CD4-positive, alpha-beta T cell treated with Interleukin-1 beta for 1 hour (primary cell): Measurements from ENCODE around the gene IFNGR2.
A peak's percentile ranks its signal among the peaks of the same experiment; 100 is the strongest.
"Not testable (repeated sequence)": the region's sequence is repeated elsewhere in the genome, so short reads cannot be mapped to it uniquely, and the experiment has no call there.

ENCODE experiments used
- DNase-seq, 2 donors: peaks; one replicate each; pipeline ENCODE4 v3.0.0-alpha.2; 2020 to 2022

Gene IFNGR2

GRCh38 chr21:33443194-33443593 lies 40.0 kb downstream of the IFNGR2 start:
- no peak for DNase-seq

- DNase-seq: no peak
Observed at GRCh38 chr21:33444499-33444898, 41.3 kb downstream of the IFNGR2 start.

DNA sequence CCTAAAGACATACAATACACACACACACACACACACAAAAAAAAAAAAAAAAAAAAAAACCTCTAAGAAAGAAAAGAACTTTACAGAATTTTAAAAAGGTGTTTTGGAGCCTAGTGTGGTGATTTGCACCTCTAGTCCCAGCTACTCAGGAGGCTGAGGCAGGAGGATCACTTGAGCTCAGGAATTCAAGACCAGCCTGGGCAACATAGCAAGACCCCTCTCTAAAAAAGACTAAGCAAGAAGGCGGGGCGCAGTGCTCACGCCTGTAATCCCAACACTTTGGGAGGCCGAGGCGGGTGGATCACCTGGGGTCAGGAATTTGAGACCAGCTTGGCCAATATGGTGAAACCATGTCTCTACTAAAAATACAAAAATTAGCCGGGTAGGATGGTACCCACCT lies 43.4 kb downstream of the IFNGR2 start:
- DNase-seq: not testable (repeated sequence)

- no peak for DNase-seq
Observed at GRCh38 chr21:33449616-33450015, 46.4 kb downstream of the IFNGR2 start.

- no peak for DNase-seq
Observed at GRCh38 chr21:33451634-33452071, 48.4 kb downstream of the IFNGR2 start.

- DNase-seq: no peak
Observed at GRCh38 chr21:33452362-33452761, 49.1 kb downstream of the IFNGR2 start.

DNA sequence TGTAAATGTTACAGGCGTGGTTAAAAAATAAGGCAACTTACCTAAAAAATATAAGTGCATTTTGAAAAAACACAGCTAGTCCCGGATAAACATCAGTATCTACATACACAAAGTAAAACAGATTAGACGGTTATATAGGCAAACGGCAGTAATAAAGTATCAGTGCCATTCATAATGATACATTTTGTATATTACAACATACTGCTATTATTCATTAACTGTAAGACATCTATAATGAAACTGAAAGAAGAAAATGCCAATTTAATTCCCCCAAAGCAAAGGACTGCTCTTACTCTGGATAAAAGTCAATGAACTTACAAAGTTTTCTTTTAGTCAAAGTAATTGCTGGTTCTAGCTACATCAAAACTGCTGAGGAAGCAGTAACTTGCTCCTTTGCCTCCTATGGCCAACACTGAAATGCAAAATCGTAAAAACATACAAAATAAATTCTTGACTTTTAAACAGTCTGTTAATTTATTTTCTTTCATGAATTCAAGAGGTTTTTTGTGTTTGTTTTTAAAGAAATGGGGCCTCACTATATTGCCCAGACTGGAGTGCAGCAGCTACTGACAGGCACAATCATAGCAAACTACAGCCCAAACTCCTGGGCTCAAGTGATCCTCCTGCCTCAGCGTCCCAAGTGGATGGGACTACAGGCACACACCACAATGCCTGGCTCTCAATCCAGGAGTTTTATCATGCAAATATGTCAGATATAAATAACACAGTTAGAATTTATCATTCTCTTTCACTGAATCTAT lies 52.7 kb downstream of the IFNGR2 start:
- no peak for DNase-seq

DNA sequence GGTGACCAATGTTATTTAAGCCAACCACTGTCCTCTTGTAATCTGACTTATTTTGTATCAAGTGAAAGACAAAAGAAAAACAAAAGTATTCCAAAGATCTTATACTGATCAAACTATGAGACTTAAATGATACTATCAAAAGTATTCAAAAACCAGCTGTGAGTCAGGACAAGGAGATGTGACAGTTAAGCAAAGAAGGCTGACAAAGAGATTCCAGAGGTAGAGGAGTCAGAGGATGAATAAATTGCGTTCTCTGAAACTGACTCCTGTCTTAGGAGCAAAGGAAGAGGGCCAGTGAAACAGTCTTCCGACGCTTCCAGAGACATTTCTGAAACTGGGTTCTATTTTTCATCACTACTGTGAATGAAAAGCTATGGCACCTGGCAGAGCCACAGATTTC lies 55.6 kb downstream of the IFNGR2 start:
- no peak for DNase-seq

GRCh38 chr21:33461538-33462250 lies 58.5 kb downstream of the IFNGR2 start:
- DNase-seq: no peak

DNA sequence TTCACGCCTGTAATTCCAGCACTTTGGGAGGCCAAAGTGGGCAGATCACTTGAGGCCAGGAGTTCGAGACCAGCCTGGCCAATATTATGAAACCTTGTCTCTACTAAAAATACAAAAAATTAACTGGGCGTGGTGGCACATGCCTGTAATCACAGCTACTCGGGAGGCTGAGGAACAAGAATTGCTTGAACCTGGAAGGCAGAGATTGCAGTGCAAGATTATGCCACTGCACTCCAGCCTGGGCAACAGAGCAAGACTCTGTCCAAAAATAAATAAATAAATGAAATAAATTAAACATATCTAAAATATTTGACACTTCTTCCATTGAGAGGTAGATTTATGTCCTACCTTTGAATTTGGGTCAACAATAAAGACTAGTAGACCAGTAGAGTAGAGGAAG lies 66.0 kb downstream of the IFNGR2 start:
- DNase-seq: not testable (repeated sequence)

GRCh38 chr21:33470701-33471100 lies 67.5 kb downstream of the IFNGR2 start:
- no peak for DNase-seq

DNA sequence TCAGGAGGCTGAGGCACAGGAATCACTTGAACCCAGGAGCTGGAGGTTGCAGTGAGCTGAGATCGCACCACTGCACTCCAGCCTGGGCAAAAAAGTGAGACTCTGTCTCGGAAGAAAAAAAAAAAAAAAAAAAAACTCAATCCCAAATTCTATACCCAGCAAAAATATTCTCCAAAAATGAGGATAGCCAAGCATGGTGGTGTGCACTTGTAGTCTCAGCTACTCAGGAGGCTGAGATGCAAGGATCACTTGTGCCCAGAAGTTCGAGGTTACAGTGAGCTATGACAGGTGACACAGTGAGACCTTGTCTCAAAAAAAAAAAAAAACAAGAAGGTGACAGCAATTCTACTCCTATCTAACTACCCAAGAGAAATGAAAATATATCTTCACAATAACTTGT lies 70.1 kb downstream of the IFNGR2 start:
- DNase-seq: no peak

- no peak for DNase-seq
Observed at GRCh38 chr21:33477066-33477465, 73.9 kb downstream of the IFNGR2 start.

GRCh38 chr21:33478182-33478581 lies 75.0 kb downstream of the IFNGR2 start:
- no peak for DNase-seq

GRCh38 chr21:33478935-33479678 lies 75.9 kb downstream of the IFNGR2 start:
- peak; percentile 15 to 44 for DNase-seq

DNA sequence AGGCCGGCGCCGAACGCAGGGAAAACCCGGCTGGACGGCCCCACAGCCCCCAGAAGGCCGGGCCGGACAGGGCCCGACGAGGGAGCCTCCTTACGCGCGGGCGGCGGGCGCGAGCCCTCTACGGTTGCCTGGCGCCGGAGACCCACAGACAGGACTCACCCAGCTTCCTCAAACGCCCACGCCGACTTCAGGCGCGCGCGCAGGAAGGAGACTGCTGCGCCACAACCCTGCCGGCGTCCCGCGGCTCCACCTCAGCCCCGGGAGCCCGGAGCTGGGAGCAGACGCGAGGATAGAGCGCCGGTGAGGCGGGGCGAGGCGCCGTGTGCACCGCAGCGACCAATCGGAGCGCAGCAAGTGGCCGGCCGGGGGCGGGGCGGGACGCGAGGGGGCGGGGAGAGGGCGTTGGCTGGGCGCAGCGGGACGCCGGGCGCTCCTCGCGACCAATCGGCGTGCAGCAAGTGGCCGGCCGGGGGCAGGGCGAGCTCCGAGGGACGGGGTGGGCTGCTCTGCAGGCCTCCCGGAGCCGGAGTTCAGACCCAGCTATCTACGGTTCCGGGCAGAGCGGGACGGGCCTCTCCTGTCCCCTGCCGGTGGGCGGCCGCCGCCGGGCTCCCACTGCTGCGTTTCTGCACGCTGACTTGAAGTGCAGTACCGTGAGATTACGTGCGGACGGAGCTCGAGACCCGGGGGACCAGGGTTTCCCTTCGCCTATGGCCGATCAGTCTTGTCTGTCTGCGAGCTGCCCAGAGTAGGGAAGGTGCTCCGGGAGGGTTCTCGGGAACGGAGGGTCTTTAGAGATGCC lies 76.7 kb downstream of the IFNGR2 start, which contains the start of gene TMEM50B:
TSS of gene TMEM50B (minus strand) at position 296 of the 802 bp plus-strand sequence. CDS start 11,089 bp downstream, outside the sequence.
- peak; percentile 96 for DNase-seq

GRCh38 chr21:33480481-33481103 lies 77.4 kb downstream of the IFNGR2 start:
- DNase-seq: no peak

DNA sequence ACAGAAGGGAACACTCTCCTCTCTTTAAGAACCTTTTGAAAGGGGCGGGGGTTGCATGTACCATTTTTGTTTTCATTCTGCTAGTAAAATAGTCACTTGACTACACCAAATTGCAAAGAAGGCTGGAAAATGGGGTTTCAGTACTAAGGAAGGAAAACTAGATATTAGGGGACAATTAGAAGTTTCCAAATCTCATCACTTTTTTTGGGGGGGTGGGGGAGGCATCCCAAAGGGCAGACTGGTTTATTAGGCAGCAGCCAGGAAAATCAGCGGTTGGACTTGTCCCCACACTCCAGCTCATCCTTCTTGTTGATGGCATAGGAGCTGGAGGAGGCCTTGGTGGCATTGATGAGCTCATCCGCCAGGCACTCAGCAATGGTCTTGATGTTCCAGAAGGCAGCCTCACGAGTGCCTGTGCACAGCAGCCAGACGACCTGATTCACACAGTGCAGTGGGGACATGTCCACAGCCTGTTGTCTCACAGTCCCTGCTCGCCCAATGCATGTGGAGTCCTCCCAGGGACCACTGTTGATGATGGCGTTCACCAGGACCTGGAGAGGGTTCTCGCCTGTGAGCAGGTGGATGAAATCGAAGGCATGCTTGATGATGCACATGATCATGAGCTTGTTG lies 78.2 kb downstream of the IFNGR2 start:
- no peak for DNase-seq
